KMS-11 (cell line): ENCODE results near the gene IL6R.

Experiments
- H2AFZ ChIP-seq: fragments of 200-600 bp; sonication (generic); 2 replicates; pipeline ENCODE4 v1.6.1; 2016; ENCODE audit warnings: antibody characterized with exemption, mixed run types, low read depth
- H3K27ac ChIP-seq: fragments of 200-600 bp; sonication (generic); 2 replicates; pipeline ENCODE4 v1.6.1; 2016; ENCODE audit warnings: mild to moderate bottlenecking, mixed run types
- H3K27me3 ChIP-seq: fragments of 200-600 bp; sonication (generic); 2 replicates; pipeline ENCODE4 v1.6.1; 2017; ENCODE audit warnings: mild to moderate bottlenecking, low read depth, mixed run types, moderate library complexity; ENCODE audit not compliant: insufficient read depth
- H3K36me3 ChIP-seq: fragments of 200-600 bp; sonication (generic); 2 replicates; pipeline ENCODE4 v1.6.1; 2017; ENCODE audit warnings: mild to moderate bottlenecking, mixed run types; ENCODE audit not compliant: insufficient read depth
- H3K4me1 ChIP-seq: fragments of 200-600 bp; sonication (generic); 2 replicates; pipeline ENCODE4 v1.6.1; 2016; ENCODE audit warnings: mild to moderate bottlenecking, low read depth, mixed run types; ENCODE audit not compliant: poor library complexity, severe bottlenecking
- H3K4me2 ChIP-seq: fragments of 200-600 bp; sonication (generic); 2 replicates; pipeline ENCODE4 v1.7.0; 2016; ENCODE audit warnings: mild to moderate bottlenecking, mixed run types
- H3K4me3 ChIP-seq: fragments of 200-600 bp; sonication (generic); IDR thresholded peaks from 2 replicates; pipeline ENCODE4 v1.6.1; 2017; ENCODE audit warnings: low read depth, low read length, mixed read lengths; ENCODE audit not compliant: insufficient read depth
- H3K79me2 ChIP-seq: fragments of 200-600 bp; sonication (generic); 2 replicates; pipeline ENCODE4 v1.6.1; 2016; ENCODE audit warnings: low read depth, mixed run types; ENCODE audit not compliant: insufficient read depth
- H3K9ac ChIP-seq: fragments of 200-600 bp; sonication (generic); 2 replicates; pipeline ENCODE4 v1.6.1; 2016; ENCODE audit warnings: mild to moderate bottlenecking, mixed run types
- H4K20me1 ChIP-seq: fragments of 200-600 bp; sonication (generic); 2 replicates; pipeline ENCODE4 v1.6.1; 2016; ENCODE audit warnings: mild to moderate bottlenecking, mixed run types; ENCODE audit not compliant: insufficient read depth
- CTCF ChIP-seq: fragments of 200-600 bp; sonication (generic); conservative IDR thresholded peaks from 2 replicates; pipeline ENCODE4 v1.6.1; 2017; ENCODE audit warnings: low read depth, mild to moderate bottlenecking, antibody characterized with exemption, low read length, moderate library complexity, mixed read lengths

IL6R gene

GRCh38 chr1:154446292-154446691, 41.1 kb downstream of the IL6R start:
- H3K4me3 ChIP-seq, result peak overlapping the region; percentile 52
- H3K36me3 ChIP-seq, result no peaks in the 10 kb centered on the region
- H3K4me1 ChIP-seq, result peaks cover 30% of the 10 kb centered on the region
- H3K79me2 ChIP-seq, result no peaks in the 10 kb centered on the region
- peaks cover 87% of the 10 kb centered on the region for H3K27me3 ChIP-seq
- no peak overlapping the region for H2AFZ ChIP-seq
- H3K4me2 ChIP-seq, result no peak overlapping the region
- H4K20me1 ChIP-seq, result no peaks in the 10 kb centered on the region
- no peak overlapping the region for H3K27ac ChIP-seq
- H3K9ac ChIP-seq, result no peak overlapping the region
- no peak for TF ChIP-seq CTCF

- Histone ChIP-seq H3K27me3 (peaks cover 87% of the 10 kb centered on the region), H3K79me2 (no peaks in the 10 kb centered on the region), H4K20me1 (no peaks in the 10 kb centered on the region), H2AFZ (no peak overlapping the region), H3K36me3 (no peaks in the 10 kb centered on the region), H3K4me2 (no peak overlapping the region), H3K27ac (no peak overlapping the region), H3K4me3 (no peak overlapping the region), H3K9ac (no peak overlapping the region), H3K4me1 (peaks cover 25% of the 10 kb centered on the region)
- no peak for TF ChIP-seq CTCF
These were observed 41.6 kb downstream of the IL6R start for GRCh38 chr1:154446789-154447188.

- Histone ChIP-seq H2AFZ (no peak overlapping the region), H3K4me1 (peaks cover 26% of the 10 kb centered on the region), H3K36me3 (no peaks in the 10 kb centered on the region), H3K27me3 (peaks cover 87% of the 10 kb centered on the region), H3K4me3 (no peak overlapping the region), H3K9ac (no peak overlapping the region), H3K27ac (no peak overlapping the region), H3K79me2 (no peaks in the 10 kb centered on the region), H4K20me1 (no peaks in the 10 kb centered on the region), H3K4me2 (no peak overlapping the region)
- TF ChIP-seq CTCF, result no peak
These were observed 43.2 kb downstream of the IL6R start for GRCh38 chr1:154448331-154448811.

- Histone ChIP-seq H3K4me2 (peak overlapping the region; percentile 7; the same call in 1 of the 2 replicates), H3K79me2 (no peaks in the 10 kb centered on the region), H2AFZ (no peak overlapping the region), H3K27ac (no peak overlapping the region), H3K4me3 (no peak overlapping the region), H3K4me1 (peaks cover 21% of the 10 kb centered on the region), H3K27me3 (peaks cover 67% of the 10 kb centered on the region), H3K36me3 (no peaks in the 10 kb centered on the region), H3K9ac (no peak overlapping the region), H4K20me1 (no peaks in the 10 kb centered on the region)
- no peak for TF ChIP-seq CTCF
These were observed 48.0 kb downstream of the IL6R start for GRCh38 chr1:154453161-154453560.
